Activated T-helper 1 cell treated with anti-CD3 and anti-CD28 coated beads, Interleukin-2, amount 50 U/mL, for 16 hours (primary cell): ENCODE data around the gene ADGRA3.

Source experiments
- DNase-seq, 2 donors: peaks; one replicate each; pipeline ENCODE4 v3.0.0-alpha.2; 2020; ENCODE audit warnings: low read depth in 1 of 2, low spot score in 1 of 2

ADGRA3 gene

GRCh38 chr4:22363787-22364186 lies 152.1 kb downstream of the ADGRA3 start:
- no peak for DNase-seq

DNA sequence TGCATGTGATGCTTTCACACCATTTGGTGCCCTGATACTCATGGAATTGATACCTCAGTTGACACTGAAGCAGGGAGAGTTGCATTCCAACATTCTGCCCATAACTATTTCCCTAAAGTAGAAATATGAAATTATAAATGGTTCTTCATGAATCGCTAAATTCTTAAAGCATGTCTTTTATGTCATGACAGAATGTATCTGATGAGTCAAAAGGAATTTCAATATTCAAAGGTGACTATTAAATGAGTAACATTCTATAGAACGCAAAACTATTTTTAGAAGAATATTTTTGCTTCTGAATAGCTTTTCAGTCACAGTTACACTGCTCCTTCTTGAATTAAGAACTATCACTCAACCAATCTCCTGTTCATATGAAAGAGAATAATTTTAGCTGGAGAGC lies 152.8 kb downstream of the ADGRA3 start:
- no peak for DNase-seq

GRCh38 chr4:22356987-22357596 lies 158.8 kb downstream of the ADGRA3 start:
- no peak for DNase-seq

DNA sequence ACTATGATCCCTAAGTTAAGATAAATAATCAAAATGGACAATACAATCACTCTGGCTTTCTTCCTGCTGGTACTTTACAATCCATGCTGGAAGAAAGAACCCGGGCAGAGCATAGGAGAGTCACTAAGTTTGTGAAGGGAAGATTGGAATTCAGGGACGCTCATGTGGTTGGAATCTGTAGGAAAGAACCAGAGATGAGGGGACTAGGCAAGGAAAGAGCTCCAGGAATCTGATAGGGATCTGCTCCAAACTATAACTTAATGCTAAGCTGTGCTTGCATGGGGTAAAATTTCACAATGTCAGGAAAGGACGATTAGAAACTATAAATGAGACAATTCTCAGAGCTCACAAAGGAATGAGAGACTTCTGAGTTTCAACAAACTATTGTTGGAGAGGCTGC lies 167.5 kb downstream of the ADGRA3 start:
- DNase-seq, result no peak

DNA sequence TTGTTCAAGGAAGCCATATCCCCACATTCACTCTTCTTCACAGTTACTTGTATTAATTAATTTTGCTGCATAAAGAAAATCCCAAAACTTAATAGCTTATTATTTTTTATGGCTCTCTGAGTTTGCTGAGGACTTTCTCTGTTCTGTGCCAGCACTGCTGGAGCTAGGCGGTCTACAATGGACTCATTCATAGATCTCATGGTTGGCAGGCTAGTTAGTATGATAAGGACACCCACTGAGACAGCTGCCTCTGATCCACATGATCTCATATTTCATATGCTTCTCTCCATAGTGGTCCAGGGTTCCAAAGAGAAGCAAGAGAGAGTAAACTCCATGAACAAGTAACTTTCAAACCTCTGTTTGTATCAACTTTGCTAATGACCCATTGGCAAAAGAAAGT lies 170.2 kb downstream of the ADGRA3 start:
- no peak for DNase-seq

- DNase-seq, result no peak
Observed at GRCh38 chr4:22345055-22345454, 170.8 kb downstream of the ADGRA3 start.

- DNase-seq, result no peak
Observed at GRCh38 chr4:22343606-22344005, 172.3 kb downstream of the ADGRA3 start.

DNA sequence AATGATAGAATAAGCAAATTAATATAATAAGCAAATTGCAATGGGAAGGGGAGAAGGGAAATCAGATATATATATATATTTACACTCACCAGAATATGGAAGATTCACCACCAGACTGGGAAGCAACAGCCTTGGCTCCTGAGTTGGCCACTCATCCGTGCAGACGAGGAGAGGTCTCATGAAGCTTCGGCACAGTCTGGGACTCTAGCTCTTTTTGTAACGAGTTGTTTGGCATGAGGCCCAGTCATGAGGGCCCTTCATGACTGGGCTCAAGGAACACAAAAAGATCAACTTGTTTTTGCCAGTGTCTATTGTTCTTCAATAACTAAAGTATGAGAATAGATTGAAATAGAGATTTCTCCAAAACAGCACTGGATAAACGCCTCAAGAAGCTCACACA lies 176.4 kb downstream of the ADGRA3 start:
- no peak for DNase-seq

GRCh38 chr4:22338796-22339195 lies 177.1 kb downstream of the ADGRA3 start:
- DNase-seq, result no peak
